Fibroblast of lung (primary cell): ENCODE data around the gene FKBP3.

Experiments
- CTCF ChIP-seq, 2 donors: IDR thresholded peaks in 1 of 2; conservative IDR thresholded peaks in 1 of 2; 1 replicate in 1 of 2; 2 replicates in 1 of 2; pipeline ENCODE4 v1.5.1; 2011 to 2012; ENCODE audit warnings: low read length in 2 of 2, control low read depth in 1 of 2, inconsistent platforms in 1 of 2, low read depth in 1 of 2, mild to moderate bottlenecking in 1 of 2
- EZH2 ChIP-seq: IDR thresholded peaks from 2 replicates; pipeline ENCODE4 v1.5.1; 2012; ENCODE audit warnings: low read length, control low read depth, mild to moderate bottlenecking; ENCODE audit errors: missing control alignments

- TF ChIP-seq CTCF (conservative IDR thresholded peaks at IDR 0.05 in 1 of 2, IDR thresholded peaks at IDR 0.05 in 1 of 2; ENCODE audit: low read depth in 1 of 2, low read length in 2 of 2) (no peak), EZH2 (no peak)
Observed at GRCh38 chr14:45135659-45136395, 1.5 kb upstream of the FKBP3 start, which contains the start of gene FANCM.
